Right atrium auricular region (tissue), 2 donors: ENCODE results near the gene DENND2D. TPM values are rescaled to one million over a fixed set of nuclear protein-coding genes. Genes with fewer than 3 reads are reported as not detected.

Experiments
- DNase-seq: peaks from one replicate; pipeline ENCODE4 v3.0.0-alpha.2; 2019; ENCODE audit warnings: low spot score
- H3K27ac ChIP-seq, 2 donors: fragments of 200-600 bp; sonication (generic); 1 replicate in 1 of 2; 2 replicates in 1 of 2; pipeline ENCODE4 v1.5.1; 2016 to 2019
- H3K27me3 ChIP-seq, 2 donors: fragments of 200-600 bp; sonication (generic); one replicate each; pipeline versions ENCODE4 v1.5.1 to v1.6.0; 2017 to 2019
- H3K36me3 ChIP-seq: fragments of 200-600 bp; sonication (generic); one replicate; pipeline ENCODE4 v1.5.1; 2016
- H3K4me1 ChIP-seq, 2 donors: fragments of 200-600 bp; sonication (generic); one replicate each; pipeline versions ENCODE4 v1.5.1 to v1.6.0; 2017 to 2019
- H3K4me3 ChIP-seq, 2 donors: fragments of 200-600 bp; sonication (generic); 1 replicate in 1 of 2; 2 replicates in 1 of 2; pipeline ENCODE4 v1.5.1; 2017 to 2019; ENCODE audit warnings: mild to moderate bottlenecking in 1 of 2, moderate library complexity in 1 of 2
- H3K9me3 ChIP-seq, 2 donors: fragments of 200-600 bp; sonication (generic); one replicate each; pipeline ENCODE4 v1.5.1; 2019
- CTCF ChIP-seq, 2 donors: fragments of 200-600 bp; sonication (generic); IDR thresholded peaks; one replicate each; pipeline ENCODE4 v1.5.1; 2019; ENCODE audit warnings: antibody characterized with exemption in 2 of 2
- total RNA-seq, 2 donors: library from RNA; depleted of rRNA; stranded (reverse); fragments of >200 nt; gene quantifications; one replicate each; pipeline ENCODE4 v1.1.0, GENCODE V29; 2016

DENND2D gene
- 1 to 10 TPM; 1.7 to 5.7 TPM for total RNA-seq

- Histone ChIP-seq H3K27me3 (no peaks in the 10 kb centered on the region), H3K36me3 (no peaks in the 10 kb centered on the region), H3K27ac (peak within 1 kb of the TSS; percentile 4 to 36), H3K9me3 (no peaks in the 10 kb centered on the region), H3K4me1 (peaks cover 0 to 13% of the 10 kb centered on the region in 2 donors), H3K4me3 (peak within 1 kb of the TSS in 1 of 2 donors; percentile 9)
- peak; percentile 67 for DNase-seq
- TF ChIP-seq CTCF (IDR thresholded peaks at IDR 0.05), result no peak
Observed at GRCh38 chr1:111199881-111200801, at the start of gene DENND2D. DENND2D (minus strand) TSS chr1:111200646; CDS start chr1:111200459, 187 bp downstream.

GRCh38 chr1:111249960-111250359, 49.5 kb upstream of the DENND2D start:
- Histone ChIP-seq H3K9me3 (no peaks in the 10 kb centered on the region), H3K36me3 (no peaks in the 10 kb centered on the region), H3K4me1 (no peaks in the 10 kb centered on the region), H3K27me3 (no peaks in the 10 kb centered on the region), H3K27ac (no peak overlapping the region), H3K4me3 (no peak overlapping the region)
- DNase-seq, result no peak
- TF ChIP-seq CTCF (IDR thresholded peaks at IDR 0.05), result no peak

GRCh38 chr1:111247125-111247838, 46.8 kb upstream of the DENND2D start:
- Histone ChIP-seq H3K4me1 (peaks cover 0 to 10% of the 10 kb centered on the region in 2 donors), H3K4me3 (no peak overlapping the region), H3K36me3 (no peaks in the 10 kb centered on the region), H3K9me3 (no peaks in the 10 kb centered on the region), H3K27ac (no peak overlapping the region), H3K27me3 (no peaks in the 10 kb centered on the region)
- no peak for TF ChIP-seq CTCF (IDR thresholded peaks at IDR 0.05)
- no peak for DNase-seq

- Histone ChIP-seq H3K27ac (peak overlapping the region in 1 of 2 donors; percentile 3), H3K4me3 (no peak overlapping the region), H3K36me3 (no peaks in the 10 kb centered on the region), H3K9me3 (no peaks in the 10 kb centered on the region), H3K4me1 (peaks cover 0 to 12% of the 10 kb centered on the region in 2 donors), H3K27me3 (no peaks in the 10 kb centered on the region)
- DNase-seq, result no peak
- TF ChIP-seq CTCF (IDR thresholded peaks at IDR 0.05), result no peak
Observed at GRCh38 chr1:111242805-111243523, 42.5 kb upstream of the DENND2D start.

GRCh38 chr1:111241797-111242196, 41.4 kb upstream of the DENND2D start:
- TF ChIP-seq CTCF (IDR thresholded peaks at IDR 0.05), result no peak
- Histone ChIP-seq H3K27me3 (no peaks in the 10 kb centered on the region), H3K4me1 (peaks cover 0 to 12% of the 10 kb centered on the region in 2 donors), H3K9me3 (no peaks in the 10 kb centered on the region), H3K4me3 (no peak overlapping the region), H3K36me3 (no peaks in the 10 kb centered on the region), H3K27ac (no peak overlapping the region)
- no peak for DNase-seq
